PC-9 (cell line): ENCODE data around the gene UCP2. TPM values are rescaled to one million over a fixed set of nuclear protein-coding genes. Genes with fewer than 3 reads are reported as not detected.

Experiments
- BruUV-seq: library from RNA; stranded (reverse); fragments of 400-500 nt; replicated peaks from 2 replicates; lab custom pipeline; 2021; lab: Mats Ljungman, UMichigan
- CTCF ChIA-PET: fragments of 300-600 bp; sonication (Branson Sonifier 250); formaldehyde crosslinking; loops from one replicate; lab custom pipeline; 2022; ENCODE audit warnings: antibody characterized with exemption; lab: Charles Lee
- POLR2A ChIA-PET: fragments of 300-600 bp; sonication (Branson Sonifier 250); formaldehyde crosslinking; loops from one replicate; lab custom pipeline; 2022; ENCODE audit warnings: antibody characterized with exemption; ENCODE audit not compliant: unreplicated experiment; lab: Charles Lee
- DNase-seq, 2 experiments: peaks; one replicate each; pipeline versions ENCODE4 v3.0.0 to v3.0.0-alpha.2; 2015 to 2022; ENCODE audit warnings: mixed read lengths in 1 of 2
- H2AFZ ChIP-seq: fragments of 200-600 bp; sonication (generic); 2 replicates; pipeline ENCODE4 v1.8.1; 2017; ENCODE audit warnings: antibody characterized with exemption
- H3F3A ChIP-seq: fragments of 200-600 bp; sonication (generic); 2 replicates; pipeline ENCODE4 v1.8.1; 2017; ENCODE audit warnings: antibody characterized with exemption, mild to moderate bottlenecking, low read depth; ENCODE audit not compliant: insufficient read depth
- H3K27ac ChIP-seq: fragments of 200-600 bp; sonication (generic); 2 replicates; pipeline ENCODE4 v1.6.1; 2016; ENCODE audit warnings: mixed run types
- H3K27me3 ChIP-seq: fragments of 200-600 bp; sonication (generic); 2 replicates; pipeline ENCODE4 v1.6.1; 2016; ENCODE audit warnings: low read depth, mixed run types; ENCODE audit not compliant: insufficient read depth
- H3K36me3 ChIP-seq: fragments of 200-600 bp; sonication (generic); 2 replicates; pipeline ENCODE4 v1.6.1; 2016; ENCODE audit warnings: low read depth, mixed run types
- H3K4me1 ChIP-seq: fragments of 200-600 bp; sonication (generic); replicated peaks from 2 replicates; pipeline ENCODE4 v1.6.1; 2016; ENCODE audit warnings: mixed run types; ENCODE audit not compliant: insufficient read depth
- H3K4me2 ChIP-seq: fragments of 200-600 bp; sonication (generic); 2 replicates; pipeline ENCODE4 v1.6.1; 2017; ENCODE audit warnings: mixed run types
- H3K4me3 ChIP-seq: fragments of 200-600 bp; sonication (generic); 2 replicates; pipeline ENCODE4 v1.6.1; 2016; ENCODE audit warnings: mixed run types
- H3K79me2 ChIP-seq: fragments of 200-600 bp; sonication (generic); 2 replicates; pipeline ENCODE4 v1.6.1; 2017; ENCODE audit warnings: low read depth, mixed run types
- H3K9me2 ChIP-seq: fragments of 200-600 bp; sonication (generic); 2 replicates; pipeline ENCODE4 v1.8.1; 2017; ENCODE audit warnings: mild to moderate bottlenecking; ENCODE audit not compliant: insufficient read depth
- H3K9me3 ChIP-seq: fragments of 200-600 bp; sonication (generic); 2 replicates; pipeline ENCODE4 v1.8.1; 2016; ENCODE audit warnings: low read depth; ENCODE audit not compliant: insufficient read depth
- H4K20me1 ChIP-seq: fragments of 200-600 bp; sonication (generic); 2 replicates; pipeline ENCODE4 v1.8.1; 2017; ENCODE audit not compliant: insufficient read depth
- EZH2 ChIP-seq: fragments of 200-600 bp; sonication (generic); IDR thresholded peaks from 2 replicates; pipeline ENCODE4 v1.8.0; 2017; ENCODE audit warnings: antibody characterized with exemption, low read depth
- intact Hi-C: fragments of 100-400 bp; cut with micrococcal nuclease; formaldehyde crosslinking; loops from one replicate; pipeline ENCODE4 v1.10.0; 2022; ENCODE audit not compliant: unreplicated experiment
- total RNA-seq: library from RNA; stranded (reverse); gene quantifications from 2 replicates; pipeline ENCODE4 v1.2.3, GENCODE V29; 2021
- TF ChIP-seq, protein P1 (sequence below): fragments of 200-600 bp; sonication (generic); conservative IDR thresholded peaks from 2 replicates; pipeline ENCODE4 v1.6.1; 2017; ENCODE audit warnings: mixed run types, antibody characterized with exemption, mild to moderate bottlenecking, moderate library complexity

Gene UCP2
- total RNA-seq, 1 experiment from 2014 or later, result 27.2 TPM

DNA sequence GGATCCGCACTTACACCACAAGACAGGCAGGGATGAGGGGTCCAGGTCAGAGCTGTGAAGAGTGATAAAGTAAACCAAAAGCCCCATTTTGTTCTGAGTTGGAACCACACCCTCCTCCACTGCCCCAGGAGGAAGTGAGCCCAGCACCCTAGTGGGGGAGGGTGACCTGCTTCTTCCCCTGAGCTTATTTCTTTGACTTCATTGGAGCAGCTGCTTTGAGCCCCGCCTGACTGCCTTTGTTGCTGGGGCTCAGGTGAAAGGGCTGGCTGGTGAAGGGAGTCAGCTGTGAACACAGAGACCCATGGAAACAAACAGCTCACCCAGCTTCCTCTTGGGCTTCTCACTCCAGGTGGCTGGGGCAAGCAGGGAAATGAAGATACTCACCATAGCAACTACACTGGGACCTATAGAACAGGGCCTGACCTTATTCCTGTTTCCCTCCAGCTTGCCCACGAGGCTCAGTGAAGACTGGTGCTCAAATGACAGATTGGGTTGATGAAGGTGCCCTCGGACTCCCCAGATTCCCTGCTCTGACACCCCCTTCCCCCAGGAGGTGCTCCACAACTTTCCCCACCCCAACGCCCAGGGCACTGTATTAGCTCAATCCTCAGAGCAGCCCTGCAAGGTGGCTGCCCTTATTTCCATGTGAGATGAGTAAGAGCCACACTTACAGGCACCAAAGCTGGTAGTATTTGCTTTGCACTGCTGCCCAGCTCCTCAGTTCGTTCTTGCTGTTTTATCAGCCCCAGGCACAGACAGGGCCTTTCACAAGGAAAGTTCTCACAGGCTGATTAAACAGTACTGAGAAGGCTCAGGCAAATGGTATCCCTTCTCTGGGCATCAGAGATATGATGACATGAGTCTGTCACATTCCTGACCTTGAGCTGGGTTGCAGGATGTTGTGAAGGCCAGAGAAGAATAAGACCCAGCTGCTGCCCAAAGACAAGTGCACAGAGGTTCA, 2.4 kb downstream of the UCP2 start:
- H3K27ac ChIP-seq, result no peak overlapping the region; the same call in 1 of the 2 replicates
- intact Hi-C loops, result loop anchor here (5.0 kb wide), 2 partner anchors 47 to 112 kb away; no protein-coding TSS in a partner anchor
- H3K79me2 ChIP-seq, result peaks cover 17% of the 10 kb centered on the region
- no peak overlapping the region for H2AFZ ChIP-seq
- H3F3A ChIP-seq, result peaks cover 10% of the 10 kb centered on the region; the same call in 1 of the 2 replicates
- H3K9me3 ChIP-seq, result no peaks in the 10 kb centered on the region
- TF ChIP-seq, protein P1, sequence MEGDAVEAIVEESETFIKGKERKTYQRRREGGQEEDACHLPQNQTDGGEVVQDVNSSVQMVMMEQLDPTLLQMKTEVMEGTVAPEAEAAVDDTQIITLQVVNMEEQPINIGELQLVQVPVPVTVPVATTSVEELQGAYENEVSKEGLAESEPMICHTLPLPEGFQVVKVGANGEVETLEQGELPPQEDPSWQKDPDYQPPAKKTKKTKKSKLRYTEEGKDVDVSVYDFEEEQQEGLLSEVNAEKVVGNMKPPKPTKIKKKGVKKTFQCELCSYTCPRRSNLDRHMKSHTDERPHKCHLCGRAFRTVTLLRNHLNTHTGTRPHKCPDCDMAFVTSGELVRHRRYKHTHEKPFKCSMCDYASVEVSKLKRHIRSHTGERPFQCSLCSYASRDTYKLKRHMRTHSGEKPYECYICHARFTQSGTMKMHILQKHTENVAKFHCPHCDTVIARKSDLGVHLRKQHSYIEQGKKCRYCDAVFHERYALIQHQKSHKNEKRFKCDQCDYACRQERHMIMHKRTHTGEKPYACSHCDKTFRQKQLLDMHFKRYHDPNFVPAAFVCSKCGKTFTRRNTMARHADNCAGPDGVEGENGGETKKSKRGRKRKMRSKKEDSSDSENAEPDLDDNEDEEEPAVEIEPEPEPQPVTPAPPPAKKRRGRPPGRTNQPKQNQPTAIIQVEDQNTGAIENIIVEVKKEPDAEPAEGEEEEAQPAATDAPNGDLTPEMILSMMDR, result no peak
- no peak for TF ChIP-seq EZH2
- no peaks in the 10 kb centered on the region for H3K9me2 ChIP-seq
- no peaks in the 10 kb centered on the region for H3K27me3 ChIP-seq
- H4K20me1 ChIP-seq, result no peaks in the 10 kb centered on the region
- POLR2A ChIA-PET, result interaction anchor here (0.5 to 1.1 kb wide), 4 partner anchors 11 to 1404 kb away, joined by 3 to 5 read pairs (median 3); no protein-coding TSS in a partner anchor
- H3K4me1 ChIP-seq, result peaks cover 36% of the 10 kb centered on the region
- H3K4me2 ChIP-seq, result peak overlapping the region; percentile 25
- DNase-seq, result peak; percentile 48 to 62
- no TSS peak for BruUV-seq
- CTCF ChIA-PET, result no interaction called here
- no peak overlapping the region for H3K4me3 ChIP-seq
- peaks cover 6% of the 10 kb centered on the region; the same call in 1 of the 2 replicates for H3K36me3 ChIP-seq

DNA sequence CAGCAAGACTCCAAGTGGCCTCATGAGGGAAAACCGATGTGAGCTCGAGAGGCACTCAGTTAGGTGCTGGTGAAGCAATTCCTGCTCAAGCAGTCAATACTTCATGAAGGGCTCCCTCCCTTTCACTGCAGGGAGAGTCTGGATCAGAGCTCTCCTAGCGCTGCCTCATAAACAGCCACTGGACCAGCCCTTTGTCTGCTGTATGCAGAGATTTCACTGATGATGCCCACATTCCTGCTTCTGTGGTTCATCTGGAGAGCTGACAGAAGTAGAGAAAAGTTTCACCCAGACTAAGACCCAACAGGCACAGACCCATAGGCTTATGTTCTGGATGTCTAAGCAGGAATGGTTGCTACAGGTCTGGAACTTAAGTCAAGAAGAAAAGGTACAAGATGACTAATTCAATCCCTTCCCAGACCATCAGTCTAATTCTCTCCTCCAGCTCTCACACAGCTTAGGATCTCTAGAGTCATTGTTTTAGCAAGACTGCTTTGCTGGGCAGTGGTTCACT, 4.0 kb downstream of the UCP2 start:
- peaks cover 14% of the 10 kb centered on the region; the same call in 1 of the 2 replicates for H3F3A ChIP-seq
- H3K4me2 ChIP-seq, result no peak overlapping the region
- no peak overlapping the region for H3K4me3 ChIP-seq
- no peak overlapping the region for H3K27ac ChIP-seq
- ChIA-PET POLR2A (interaction anchor here (0.6 kb wide), 1 partner anchor 250 kb away, joined by 3 read pairs; no protein-coding TSS in a partner anchor), CTCF (no interaction called here)
- peaks cover 6% of the 10 kb centered on the region; the same call in 1 of the 2 replicates for H3K36me3 ChIP-seq
- intact Hi-C loops, result no loop called here
- no peak for DNase-seq
- no peaks in the 10 kb centered on the region for H3K9me3 ChIP-seq
- H3K4me1 ChIP-seq, result peaks cover 36% of the 10 kb centered on the region
- H3K27me3 ChIP-seq, result no peaks in the 10 kb centered on the region
- no peaks in the 10 kb centered on the region for H3K9me2 ChIP-seq
- no peak overlapping the region for H2AFZ ChIP-seq
- no TSS peak for BruUV-seq
- TF ChIP-seq, protein P1, result no peak
- TF ChIP-seq EZH2, result no peak
- H4K20me1 ChIP-seq, result no peaks in the 10 kb centered on the region
- peaks cover 17% of the 10 kb centered on the region for H3K79me2 ChIP-seq

DNA sequence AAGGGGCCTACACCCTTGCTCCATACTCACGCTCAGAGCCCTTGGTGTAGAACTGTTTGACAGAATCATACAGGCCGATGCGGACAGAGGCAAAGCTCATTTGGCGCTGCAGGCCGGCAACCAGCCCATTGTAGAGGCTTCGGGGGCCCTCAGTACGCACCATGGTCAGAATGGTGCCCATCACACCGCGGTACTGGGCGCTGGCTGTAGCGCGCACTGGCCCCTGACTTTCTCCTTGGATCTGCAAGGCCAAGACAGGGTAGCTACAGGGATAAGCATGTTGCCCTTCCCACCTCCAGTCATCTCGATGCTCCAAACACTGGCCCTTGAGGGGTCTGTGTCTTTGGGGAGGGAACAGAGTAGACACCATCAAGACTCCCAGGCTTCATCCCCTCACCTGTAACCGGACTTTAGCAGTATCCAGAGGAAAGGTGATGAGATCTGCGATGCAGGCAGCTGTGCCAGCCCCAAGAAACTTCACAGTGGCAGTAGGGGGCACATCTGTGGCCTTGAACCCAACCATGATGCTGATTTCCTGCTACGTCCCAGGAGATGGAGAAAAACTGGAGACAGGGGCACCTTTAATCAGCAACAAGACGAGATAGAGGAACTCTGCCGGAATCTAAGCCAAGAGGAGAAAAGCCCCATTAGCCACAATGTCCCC, 4.7 kb downstream of the UCP2 start:
- H3K4me3 ChIP-seq, result no peak overlapping the region
- intact Hi-C loops, result no loop called here
- POLR2A ChIA-PET, result no interaction called here
- H3K36me3 ChIP-seq, result peaks cover 6% of the 10 kb centered on the region; the same call in 1 of the 2 replicates
- H2AFZ ChIP-seq, result no peak overlapping the region
- H3K27me3 ChIP-seq, result no peaks in the 10 kb centered on the region
- H3K79me2 ChIP-seq, result peaks cover 17% of the 10 kb centered on the region
- H3K27ac ChIP-seq, result no peak overlapping the region
- peaks cover 17% of the 10 kb centered on the region; the same call in 1 of the 2 replicates for H3F3A ChIP-seq
- DNase-seq, result no peak
- CTCF ChIA-PET, result no interaction called here
- BruUV-seq, result no TSS peak
- peaks cover 40% of the 10 kb centered on the region for H3K4me1 ChIP-seq
- H3K9me2 ChIP-seq, result no peaks in the 10 kb centered on the region
- no peaks in the 10 kb centered on the region for H4K20me1 ChIP-seq
- TF ChIP-seq, protein P1, result no peak
- TF ChIP-seq EZH2, result no peak
- H3K4me2 ChIP-seq, result no peak overlapping the region
- no peaks in the 10 kb centered on the region for H3K9me3 ChIP-seq
